H1 (cell line): Measurements from ENCODE around the gene BSX.

Source experiments
- ATF3 ChIP-seq: IDR thresholded peaks from 2 replicates; pipeline ENCODE4 v1.6.1; 2011; ENCODE audit warnings: low read depth, mild to moderate bottlenecking, low read length; ENCODE audit not compliant: insufficient read depth
- BACH1 ChIP-seq: IDR thresholded peaks from 2 replicates; pipeline ENCODE4 v1.6.1; 2012; ENCODE audit warnings: low read length, improper control_type of control experiment
- CEBPB ChIP-seq: IDR thresholded peaks from 2 replicates; pipeline ENCODE4 v1.6.1; 2012; ENCODE audit warnings: low read depth, low read length
- CHD2 ChIP-seq: IDR thresholded peaks from 2 replicates; pipeline ENCODE4 v1.6.1; 2012; ENCODE audit warnings: low read length, improper control_type of control experiment
- CTCF ChIP-seq, 3 experiments: IDR thresholded peaks; 1 replicate in 2 of 3; 2 replicates in 1 of 3; pipeline versions ENCODE4 v1.5.1 to v1.6.1; 2011; ENCODE audit warnings: low read length in 3 of 3, mild to moderate bottlenecking in 3 of 3, inconsistent platforms in 2 of 3, low read depth in 1 of 3, moderate library complexity in 1 of 3; ENCODE audit not compliant: insufficient read depth in 1 of 3; ENCODE audit errors: control extremely low read depth in 1 of 3
- EZH2 ChIP-seq: fragments of 200-600 bp; sonication (generic); IDR thresholded peaks from 2 replicates; pipeline ENCODE4 v1.7.1; 2012; ENCODE audit warnings: low read depth, mild to moderate bottlenecking, moderate library complexity, low read length, inconsistent platforms; ENCODE audit not compliant: severe bottlenecking
- JUND ChIP-seq: IDR thresholded peaks from 2 replicates; pipeline ENCODE4 v1.6.1; 2011; ENCODE audit warnings: mild to moderate bottlenecking, improper control_type of control experiment, low read length
- MAX ChIP-seq: IDR thresholded peaks from 2 replicates; pipeline ENCODE4 v1.6.1; 2012; ENCODE audit warnings: inconsistent platforms
- POLR2A ChIP-seq, 2 experiments: IDR thresholded peaks; 1 replicate in 1 of 2; 2 replicates in 1 of 2; pipeline ENCODE4 v1.6.1; 2011; ENCODE audit warnings: low read depth in 2 of 2, low read length in 2 of 2, mild to moderate bottlenecking in 2 of 2; ENCODE audit errors: control extremely low read depth in 1 of 2
- RNF2 ChIP-seq: fragments of 200-900, 300-1000 bp; sonication (generic); IDR thresholded peaks from 2 replicates; pipeline ENCODE4 v1.7.1; 2016; ENCODE audit warnings: borderline replicate concordance, low read depth, mild to moderate bottlenecking, antibody characterized with exemption, low read length; ENCODE audit not compliant: poor library complexity, severe bottlenecking; ENCODE audit errors: missing control alignments
- TAF1 ChIP-seq: IDR thresholded peaks from 2 replicates; pipeline ENCODE4 v1.6.1; 2011; ENCODE audit warnings: mild to moderate bottlenecking, low read depth, low read length
- USF2 ChIP-seq: IDR thresholded peaks from 2 replicates; pipeline ENCODE4 v1.6.1; 2011; ENCODE audit warnings: low read length, improper control_type of control experiment
- ZNF274 ChIP-seq: IDR thresholded peaks from 2 replicates; pipeline ENCODE4 v1.7.0; 2012; ENCODE audit warnings: low read length, borderline replicate concordance; ENCODE audit errors: extremely low read depth

- TF ChIP-seq JUND (no peak), CHD2 (no peak), ZNF274 (no peak), ATF3 (no peak), POLR2A (IDR thresholded peaks at IDR 0.05; ENCODE audit: control extremely low read depth in 1 of 2, low read depth in 2 of 2, low read length in 2 of 2) (no peak), RNF2 (no peak), CTCF (IDR thresholded peaks at IDR 0.05; ENCODE audit: control extremely low read depth in 1 of 3, insufficient read depth in 1 of 3, low read depth in 1 of 3, low read length in 3 of 3) (no peak), BACH1 (no peak), USF2 (no peak), EZH2 (no peak), CEBPB (no peak), MAX (no peak), TAF1 (no peak)
These were observed 48.9 kb upstream of the BSX start for GRCh38 chr11:123030517-123030916.
